ENCODE results near the gene WDR47.
"Not testable (repeated sequence)": the region's sequence is repeated elsewhere in the genome, so short reads cannot be mapped to it uniquely, and the experiment has no call there.

Gene WDR47

DNA sequence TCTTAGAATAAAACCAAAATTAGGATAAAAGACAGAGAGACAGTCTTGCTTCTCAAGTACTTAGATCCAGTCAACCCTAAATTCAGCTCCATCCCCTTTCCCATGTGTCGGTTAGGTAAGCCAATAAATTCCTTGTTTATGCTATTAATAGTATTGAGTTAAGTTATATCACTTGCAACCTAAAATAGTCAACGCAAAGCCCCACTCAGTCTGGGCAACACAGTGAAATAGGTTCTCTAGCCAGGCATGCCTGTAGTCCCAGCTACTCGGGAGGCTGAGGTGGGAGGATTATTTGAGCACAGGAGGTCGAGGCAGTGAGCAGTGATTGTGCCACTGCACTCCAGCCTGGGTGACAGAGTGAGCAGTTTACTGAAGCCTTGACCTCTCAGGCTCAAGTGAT lies 19.3 kb upstream of the WDR47 start:
- Histone ChIP-seq H3K27ac (no peak overlapping the region), H3K4me3 (ENCODE audit: low read depth, low read length) (no peak overlapping the region), H3K36me3 (peaks cover 16% of the 10 kb centered on the region), H3K27me3 (ENCODE audit: insufficient read depth, low read depth, severe bottlenecking) (no peaks in the 10 kb centered on the region), H3K9me3 (ENCODE audit: severe bottlenecking) (no peaks in the 10 kb centered on the region)
- DNase-seq = no peak
- TF ChIP-seq, protein P1, sequence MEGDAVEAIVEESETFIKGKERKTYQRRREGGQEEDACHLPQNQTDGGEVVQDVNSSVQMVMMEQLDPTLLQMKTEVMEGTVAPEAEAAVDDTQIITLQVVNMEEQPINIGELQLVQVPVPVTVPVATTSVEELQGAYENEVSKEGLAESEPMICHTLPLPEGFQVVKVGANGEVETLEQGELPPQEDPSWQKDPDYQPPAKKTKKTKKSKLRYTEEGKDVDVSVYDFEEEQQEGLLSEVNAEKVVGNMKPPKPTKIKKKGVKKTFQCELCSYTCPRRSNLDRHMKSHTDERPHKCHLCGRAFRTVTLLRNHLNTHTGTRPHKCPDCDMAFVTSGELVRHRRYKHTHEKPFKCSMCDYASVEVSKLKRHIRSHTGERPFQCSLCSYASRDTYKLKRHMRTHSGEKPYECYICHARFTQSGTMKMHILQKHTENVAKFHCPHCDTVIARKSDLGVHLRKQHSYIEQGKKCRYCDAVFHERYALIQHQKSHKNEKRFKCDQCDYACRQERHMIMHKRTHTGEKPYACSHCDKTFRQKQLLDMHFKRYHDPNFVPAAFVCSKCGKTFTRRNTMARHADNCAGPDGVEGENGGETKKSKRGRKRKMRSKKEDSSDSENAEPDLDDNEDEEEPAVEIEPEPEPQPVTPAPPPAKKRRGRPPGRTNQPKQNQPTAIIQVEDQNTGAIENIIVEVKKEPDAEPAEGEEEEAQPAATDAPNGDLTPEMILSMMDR (IDR thresholded peaks at IDR 0.05; ENCODE audit: low read depth, low read length) = no peak

DNA sequence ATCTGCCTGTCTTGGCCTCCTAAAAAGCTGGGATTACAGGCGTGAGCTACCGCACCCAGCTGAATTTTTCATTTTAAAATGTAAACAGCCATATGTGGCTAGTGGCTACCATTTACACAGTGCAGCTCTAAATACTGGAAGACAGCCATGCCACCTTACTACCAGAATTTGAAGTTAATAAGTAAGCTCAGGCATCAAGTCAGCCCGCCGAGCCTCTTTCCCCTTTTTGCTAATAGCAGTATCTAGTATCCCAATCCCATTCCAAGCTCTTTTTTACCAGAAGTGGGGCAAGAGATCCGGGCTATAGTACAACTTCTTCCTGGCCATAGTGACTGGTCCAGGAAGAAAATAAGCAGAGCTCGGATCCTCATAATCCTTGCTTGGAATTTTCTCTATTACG lies 18.8 kb upstream of the WDR47 start:
- no peak for DNase-seq
- Histone ChIP-seq H3K9me3 (ENCODE audit: severe bottlenecking) (no peaks in the 10 kb centered on the region), H3K27ac (no peak overlapping the region), H3K27me3 (ENCODE audit: insufficient read depth, low read depth, severe bottlenecking) (no peaks in the 10 kb centered on the region), H3K4me3 (ENCODE audit: low read depth, low read length) (no peak overlapping the region), H3K36me3 (peaks cover 16% of the 10 kb centered on the region)
- TF ChIP-seq, protein P1 (IDR thresholded peaks at IDR 0.05; ENCODE audit: low read depth, low read length) = no peak

DNA sequence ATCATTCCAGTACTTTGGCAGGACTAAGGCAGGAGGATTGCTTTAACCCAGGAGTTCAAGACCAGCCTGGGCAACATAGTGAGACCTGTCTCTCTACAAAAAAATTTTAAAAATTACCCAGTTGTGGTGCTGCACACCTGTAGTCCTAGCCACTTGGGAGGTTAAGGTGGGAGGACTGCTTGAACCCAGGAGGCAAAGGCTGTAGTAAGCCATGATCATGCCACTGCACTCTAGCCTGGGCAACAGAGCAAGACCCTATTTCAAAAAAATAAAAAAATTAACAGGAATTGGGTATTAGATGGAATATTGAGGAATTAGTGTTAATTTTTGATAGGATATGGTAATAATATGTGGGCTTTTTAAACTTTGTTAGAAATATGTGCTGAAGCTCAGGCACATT lies 17.1 kb upstream of the WDR47 start:
- H3K27me3 ChIP-seq (ENCODE audit: insufficient read depth, low read depth, severe bottlenecking) = no peaks in the 10 kb centered on the region
- TF ChIP-seq, protein P1 (IDR thresholded peaks at IDR 0.05; ENCODE audit: low read depth, low read length) = no peak
- no peaks in the 10 kb centered on the region for H3K9me3 ChIP-seq (ENCODE audit: severe bottlenecking)
- peaks cover 8% of the 10 kb centered on the region for H3K36me3 ChIP-seq
- H3K4me3 ChIP-seq (ENCODE audit: low read depth, low read length) = no peak overlapping the region
- no peak overlapping the region for H3K27ac ChIP-seq
- no peak for DNase-seq

DNA sequence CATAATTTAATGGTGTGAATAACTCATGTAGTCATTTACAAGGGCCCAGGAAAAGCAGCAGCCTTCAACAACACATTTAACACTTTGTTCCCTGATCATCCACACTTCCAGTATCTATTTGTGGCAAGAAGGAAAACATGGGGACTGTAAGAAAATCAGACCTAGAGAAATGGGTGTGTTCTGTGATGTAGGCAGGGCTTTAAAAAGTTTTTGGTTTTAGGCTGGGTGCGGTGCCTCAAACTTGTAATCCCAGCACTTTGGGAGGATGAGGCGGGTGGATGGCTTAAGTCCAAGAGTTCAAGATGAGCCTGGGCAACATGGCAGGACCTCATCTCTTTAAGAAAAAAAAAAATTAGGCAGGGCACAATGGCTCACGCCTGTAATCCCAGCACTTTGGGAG lies 14.2 kb upstream of the WDR47 start:
- Histone ChIP-seq H3K36me3 (no peaks in the 10 kb centered on the region), H3K9me3 (ENCODE audit: severe bottlenecking) (peaks cover 6% of the 10 kb centered on the region), H3K27ac (no peak overlapping the region), H3K27me3 (ENCODE audit: insufficient read depth, low read depth, severe bottlenecking) (no peaks in the 10 kb centered on the region), H3K4me3 (ENCODE audit: low read depth, low read length) (no peak overlapping the region)
- DNase-seq = no peak
- TF ChIP-seq, protein P1 (IDR thresholded peaks at IDR 0.05; ENCODE audit: low read depth, low read length) = no peak

DNA sequence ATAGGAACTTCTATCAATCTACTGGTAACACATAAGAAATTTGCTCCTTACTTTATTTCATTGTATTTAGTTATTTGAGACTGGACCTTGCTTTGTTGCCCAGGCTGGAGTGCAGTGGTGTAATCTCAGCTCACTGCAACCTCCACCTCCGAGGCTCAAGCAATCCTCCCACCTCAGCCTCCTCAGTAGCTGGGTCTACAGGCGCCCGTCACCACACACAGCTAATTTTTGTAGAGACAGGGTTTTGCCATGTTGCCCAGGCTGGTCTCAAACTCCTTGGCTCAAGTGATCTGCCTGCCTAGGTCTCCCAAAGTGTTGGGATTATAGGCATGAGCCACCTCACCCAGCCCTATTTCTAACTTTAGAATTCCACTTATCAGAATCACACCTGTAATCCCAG lies 10.2 kb upstream of the WDR47 start:
- H3K27me3 ChIP-seq (ENCODE audit: insufficient read depth, low read depth, severe bottlenecking); H3K4me3 ChIP-seq (ENCODE audit: low read depth, low read length); H3K36me3 ChIP-seq: not testable (repeated sequence)

DNA sequence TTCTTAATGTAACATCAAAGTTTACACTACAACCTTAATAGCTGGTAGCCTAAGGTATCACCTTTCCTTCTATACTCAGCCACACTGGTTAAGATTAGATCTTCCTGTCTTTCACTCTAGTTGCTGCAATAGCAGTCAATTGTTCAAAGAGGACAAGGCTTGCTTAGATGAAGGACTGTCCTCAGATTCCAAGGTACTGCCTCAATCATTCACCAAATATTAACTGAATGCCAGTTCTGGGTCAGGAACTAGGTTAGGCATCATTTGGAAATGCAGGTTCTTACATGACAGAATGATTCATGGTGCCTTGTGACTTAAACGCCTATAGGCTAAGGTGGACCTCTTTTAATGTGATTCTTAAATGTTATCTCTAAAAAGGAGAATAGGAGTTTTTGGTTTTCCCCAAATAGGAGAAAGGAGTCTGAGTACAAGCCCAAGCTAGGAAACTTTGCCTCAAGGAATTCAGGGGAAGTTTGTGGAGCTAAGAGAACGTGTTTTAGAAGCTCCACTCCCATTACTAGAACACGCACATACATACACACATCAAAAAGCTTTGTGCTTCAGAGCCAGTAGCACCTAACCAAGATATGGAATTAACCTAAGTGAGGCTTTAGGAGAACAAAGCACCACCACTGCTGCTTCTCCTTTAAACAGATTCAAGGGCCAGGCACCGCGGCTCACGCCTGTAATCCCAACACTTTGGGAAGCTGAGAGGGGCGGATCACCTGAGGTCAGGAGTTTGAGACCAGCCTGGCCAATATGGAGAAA lies 8.5 kb upstream of the WDR47 start:
- Histone ChIP-seq H3K9me3 (ENCODE audit: severe bottlenecking) (peaks cover 6% of the 10 kb centered on the region), H3K27ac (no peak overlapping the region), H3K36me3 (no peaks in the 10 kb centered on the region), H3K4me3 (ENCODE audit: low read depth, low read length) (no peak overlapping the region), H3K27me3 (ENCODE audit: insufficient read depth, low read depth, severe bottlenecking) (no peaks in the 10 kb centered on the region)
- no peak for DNase-seq
- TF ChIP-seq, protein P1 (IDR thresholded peaks at IDR 0.05; ENCODE audit: low read depth, low read length) = no peak

More for the DNA sequence above, 10.2 kb upstream of the WDR47 start:
- H3K27ac ChIP-seq; DNase-seq; H3K9me3 ChIP-seq (ENCODE audit: severe bottlenecking): not testable (repeated sequence)

All from WERI-Rb-1 (cell line).